Liver (tissue), 9 donors: Measurements from ENCODE around the gene CDC26. TPM values are rescaled to one million over a fixed set of nuclear protein-coding genes. Genes with fewer than 3 reads are reported as not detected.

Source experiments
- DNase-seq: peaks from one replicate; pipeline ENCODE4 v3.0.0-alpha.2; 2017; ENCODE audit warnings: low spot score
- H3K27ac ChIP-seq, 2 donors: one replicate each; pipeline ENCODE4 v1.7.0; 2013; ENCODE audit warnings: inconsistent platforms in 2 of 2, low read length in 2 of 2, control low read depth in 1 of 2, low read depth in 1 of 2, mild to moderate bottlenecking in 1 of 2
- H3K27me3 ChIP-seq, 4 donors: one replicate each; pipeline versions ENCODE4 v1.6.1 to v1.7.0; 2013; ENCODE audit warnings: low read length in 3 of 4, inconsistent platforms in 1 of 4, mild to moderate bottlenecking in 1 of 4, moderate library complexity in 1 of 4; ENCODE audit not compliant: control insufficient read depth in 4 of 4, insufficient read depth in 4 of 4
- H3K36me3 ChIP-seq, 4 donors: one replicate each; pipeline versions ENCODE4 v1.6.1 to v1.7.0; 2013; ENCODE audit warnings: low read length in 3 of 4, mild to moderate bottlenecking in 3 of 4, low read depth in 1 of 4, moderate library complexity in 1 of 4; ENCODE audit not compliant: control insufficient read depth in 4 of 4, insufficient read depth in 3 of 4
- H3K4me1 ChIP-seq, 4 donors: one replicate each; pipeline versions ENCODE4 v1.6.1 to v1.7.0; 2013; ENCODE audit warnings: low read length in 3 of 4, mild to moderate bottlenecking in 3 of 4, moderate library complexity in 1 of 4; ENCODE audit not compliant: control insufficient read depth in 4 of 4, insufficient read depth in 4 of 4
- H3K4me3 ChIP-seq, 3 donors: one replicate each; pipeline versions ENCODE4 v1.6.1 to v1.7.0; 2013; ENCODE audit warnings: low read length in 3 of 3, control low read depth in 1 of 3, low read depth in 1 of 3, mild to moderate bottlenecking in 1 of 3
- H3K9ac ChIP-seq, 2 donors: one replicate each; pipeline ENCODE4 v1.7.0; 2013; ENCODE audit warnings: low read length in 2 of 2, mild to moderate bottlenecking in 2 of 2, moderate library complexity in 2 of 2, control low read depth in 1 of 2, low read depth in 1 of 2
- H3K9me3 ChIP-seq, 4 donors: one replicate each; pipeline versions ENCODE4 v1.6.1 to v1.7.0; 2013; ENCODE audit warnings: low read length in 3 of 4; ENCODE audit not compliant: control insufficient read depth in 4 of 4
- FOXA1 ChIP-seq: IDR thresholded peaks from 2 replicates; pipeline ENCODE4 v1.6.1; 2016; ENCODE audit warnings: antibody characterized with exemption
- FOXA2 ChIP-seq: IDR thresholded peaks from 2 replicates; pipeline ENCODE4 v1.6.1; 2016; ENCODE audit warnings: antibody characterized with exemption
- GABPA ChIP-seq, 2 donors: IDR thresholded peaks in 1 of 2; conservative IDR thresholded peaks in 1 of 2; 2 replicates each; pipeline ENCODE4 v1.6.1; 2016; ENCODE audit warnings: antibody characterized with exemption in 2 of 2, mild to moderate bottlenecking in 1 of 2, moderate library complexity in 1 of 2
- HNF4A ChIP-seq, 2 donors: conservative IDR thresholded peaks; 2 replicates each; pipeline ENCODE4 v1.6.1; 2016; ENCODE audit warnings: antibody characterized with exemption in 2 of 2, mild to moderate bottlenecking in 2 of 2
- HNF4G ChIP-seq: IDR thresholded peaks from 2 replicates; pipeline ENCODE4 v1.6.1; 2016; ENCODE audit warnings: antibody characterized with exemption
- NR2F2 ChIP-seq: IDR thresholded peaks from 2 replicates; pipeline ENCODE4 v1.6.1; 2016; ENCODE audit warnings: antibody characterized with exemption
- RAD21 ChIP-seq, 2 donors: IDR thresholded peaks; 2 replicates each; pipeline ENCODE4 v1.6.1; 2016; ENCODE audit warnings: antibody characterized with exemption in 2 of 2, mild to moderate bottlenecking in 2 of 2
- RXRA ChIP-seq, 2 donors: IDR thresholded peaks; 2 replicates each; pipeline ENCODE4 v1.6.1; 2017 to 2018; ENCODE audit warnings: antibody characterized with exemption in 2 of 2, mild to moderate bottlenecking in 1 of 2
- SP1 ChIP-seq: IDR thresholded peaks from 2 replicates; pipeline ENCODE4 v1.6.1; 2018; ENCODE audit warnings: antibody characterized with exemption, mild to moderate bottlenecking
- TAF1 ChIP-seq: conservative IDR thresholded peaks from 2 replicates; pipeline ENCODE4 v1.6.1; 2016; ENCODE audit warnings: antibody characterized with exemption, mild to moderate bottlenecking
- YY1 ChIP-seq: IDR thresholded peaks from 2 replicates; pipeline ENCODE4 v1.6.1; 2016; ENCODE audit warnings: antibody characterized with exemption, mild to moderate bottlenecking
- WGBS: extraction: QIAGEN DNeasy Blood & Tissue Kit; methylation state at CpG from one replicate; pipeline ENCODE4 v1.1.7; 2013; 5-methylcytosine and 5-hydroxymethylcytosine counted together
- polyA plus RNA-seq, 2 donors: library from polyadenylated mRNA; stranded (reverse) in 1 of 2; unstranded in 1 of 2; fragments of 200-250 nt in 1 of 2; fragments of >200 nt in 1 of 2; fragmentation: Nextera tagmentation in 1 of 2; extraction: Ambion mirVana in 1 of 2; gene quantifications; one replicate each; pipeline versions ENCODE4 v1.2.1 to v1.2.3, GENCODE V29; 2013 to 2015
- total RNA-seq, 2 donors: library from RNA; depleted of rRNA; stranded (reverse); fragments of >200 nt; gene quantifications; one replicate each; pipeline ENCODE4 v1.2.3, GENCODE V29; 2014
- TF ChIP-seq, protein P1 (sequence below): IDR thresholded peaks from 2 replicates; pipeline ENCODE4 v1.6.1; 2016; ENCODE audit warnings: antibody characterized with exemption, mild to moderate bottlenecking
- TF ChIP-seq, protein P2 (sequence below): IDR thresholded peaks from 2 replicates; pipeline ENCODE4 v1.6.1; 2016; ENCODE audit warnings: antibody characterized with exemption
- TF ChIP-seq, protein P3 (sequence below): fragments of 150-350 bp; IDR thresholded peaks from 2 replicates; pipeline ENCODE4 v1.5.1; 2017; ENCODE audit warnings: improper control_type of control experiment, low read depth, low read length; ENCODE audit not compliant: missing input control
- TF ChIP-seq, protein P4 (sequence below): IDR thresholded peaks from 2 replicates; pipeline ENCODE4 v1.6.1; 2016; ENCODE audit warnings: antibody characterized with exemption
- TF ChIP-seq, protein P5 (sequence below): IDR thresholded peaks from 2 replicates; pipeline ENCODE4 v1.6.1; 2016; ENCODE audit warnings: antibody characterized with exemption
- donor health status: healthy.
- donor health status: healthy.
- donor health status: healthy.
- donor health status: healthy.
- donor health status: healthy.

CDC26 gene
- total and polyA plus RNA-seq, 4 donors: 12.5 to 38.9 (median 21.3) TPM

DNA sequence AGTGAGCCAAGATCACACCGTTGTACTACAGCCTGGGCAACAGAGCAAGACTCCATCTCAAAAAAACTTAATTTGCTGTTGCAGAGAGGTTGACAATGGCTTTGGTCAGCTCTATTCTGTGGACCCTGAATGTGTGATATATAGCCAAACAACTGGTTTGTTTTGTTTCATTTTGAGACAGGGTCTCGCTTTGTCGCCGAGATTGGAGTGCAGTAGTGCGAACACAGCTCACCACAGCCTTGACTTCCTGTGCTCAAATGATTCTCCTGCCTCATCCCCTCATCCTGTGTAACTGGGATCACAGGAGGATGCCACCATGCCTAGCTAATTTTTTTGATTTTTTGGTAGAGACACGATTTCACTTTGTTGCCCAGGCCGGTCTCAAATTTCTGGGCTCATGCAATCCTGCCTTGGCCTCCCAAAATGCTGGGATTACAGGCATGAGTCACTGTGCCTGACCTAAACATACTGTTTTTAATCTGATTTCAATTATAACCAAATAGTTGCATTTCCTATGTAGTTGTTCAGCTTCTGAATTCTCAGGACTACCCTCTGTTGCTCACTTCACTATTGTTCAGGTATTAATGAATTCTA lies 18.0 kb upstream of the CDC26 start:
- Histone ChIP-seq H3K9ac (no peak overlapping the region), H3K27ac (no peak overlapping the region), H3K4me3 (no peak overlapping the region), H3K36me3 (peaks cover 14 to 48% (median 42%) of the 10 kb centered on the region in 4 donors), H3K27me3 (no peaks in the 10 kb centered on the region), H3K4me1 (no peaks in the 10 kb centered on the region), H3K9me3 (no peaks in the 10 kb centered on the region)
- 91% methylated on average over 7 of the region's 7 CpGs for WGBS
- no peak for DNase-seq
- TF ChIP-seq, protein P1, sequence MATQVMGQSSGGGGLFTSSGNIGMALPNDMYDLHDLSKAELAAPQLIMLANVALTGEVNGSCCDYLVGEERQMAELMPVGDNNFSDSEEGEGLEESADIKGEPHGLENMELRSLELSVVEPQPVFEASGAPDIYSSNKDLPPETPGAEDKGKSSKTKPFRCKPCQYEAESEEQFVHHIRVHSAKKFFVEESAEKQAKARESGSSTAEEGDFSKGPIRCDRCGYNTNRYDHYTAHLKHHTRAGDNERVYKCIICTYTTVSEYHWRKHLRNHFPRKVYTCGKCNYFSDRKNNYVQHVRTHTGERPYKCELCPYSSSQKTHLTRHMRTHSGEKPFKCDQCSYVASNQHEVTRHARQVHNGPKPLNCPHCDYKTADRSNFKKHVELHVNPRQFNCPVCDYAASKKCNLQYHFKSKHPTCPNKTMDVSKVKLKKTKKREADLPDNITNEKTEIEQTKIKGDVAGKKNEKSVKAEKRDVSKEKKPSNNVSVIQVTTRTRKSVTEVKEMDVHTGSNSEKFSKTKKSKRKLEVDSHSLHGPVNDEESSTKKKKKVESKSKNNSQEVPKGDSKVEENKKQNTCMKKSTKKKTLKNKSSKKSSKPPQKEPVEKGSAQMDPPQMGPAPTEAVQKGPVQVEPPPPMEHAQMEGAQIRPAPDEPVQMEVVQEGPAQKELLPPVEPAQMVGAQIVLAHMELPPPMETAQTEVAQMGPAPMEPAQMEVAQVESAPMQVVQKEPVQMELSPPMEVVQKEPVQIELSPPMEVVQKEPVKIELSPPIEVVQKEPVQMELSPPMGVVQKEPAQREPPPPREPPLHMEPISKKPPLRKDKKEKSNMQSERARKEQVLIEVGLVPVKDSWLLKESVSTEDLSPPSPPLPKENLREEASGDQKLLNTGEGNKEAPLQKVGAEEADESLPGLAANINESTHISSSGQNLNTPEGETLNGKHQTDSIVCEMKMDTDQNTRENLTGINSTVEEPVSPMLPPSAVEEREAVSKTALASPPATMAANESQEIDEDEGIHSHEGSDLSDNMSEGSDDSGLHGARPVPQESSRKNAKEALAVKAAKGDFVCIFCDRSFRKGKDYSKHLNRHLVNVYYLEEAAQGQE: no peak
- TF ChIP-seq FOXA1 (no peak), FOXA2 (no peak), GABPA (IDR thresholded peaks at IDR 0.05 in 1 of 2, conservative IDR thresholded peaks at IDR 0.05 in 1 of 2) (no peak), RAD21 (IDR thresholded peaks at IDR 0.05) (no peak), HNF4G (no peak), RXRA (IDR thresholded peaks at IDR 0.05) (no peak), YY1 (no peak)
- TF ChIP-seq, protein P2, sequence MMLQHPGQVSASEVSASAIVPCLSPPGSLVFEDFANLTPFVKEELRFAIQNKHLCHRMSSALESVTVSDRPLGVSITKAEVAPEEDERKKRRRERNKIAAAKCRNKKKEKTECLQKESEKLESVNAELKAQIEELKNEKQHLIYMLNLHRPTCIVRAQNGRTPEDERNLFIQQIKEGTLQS: no peak
- TF ChIP-seq, protein P3, sequence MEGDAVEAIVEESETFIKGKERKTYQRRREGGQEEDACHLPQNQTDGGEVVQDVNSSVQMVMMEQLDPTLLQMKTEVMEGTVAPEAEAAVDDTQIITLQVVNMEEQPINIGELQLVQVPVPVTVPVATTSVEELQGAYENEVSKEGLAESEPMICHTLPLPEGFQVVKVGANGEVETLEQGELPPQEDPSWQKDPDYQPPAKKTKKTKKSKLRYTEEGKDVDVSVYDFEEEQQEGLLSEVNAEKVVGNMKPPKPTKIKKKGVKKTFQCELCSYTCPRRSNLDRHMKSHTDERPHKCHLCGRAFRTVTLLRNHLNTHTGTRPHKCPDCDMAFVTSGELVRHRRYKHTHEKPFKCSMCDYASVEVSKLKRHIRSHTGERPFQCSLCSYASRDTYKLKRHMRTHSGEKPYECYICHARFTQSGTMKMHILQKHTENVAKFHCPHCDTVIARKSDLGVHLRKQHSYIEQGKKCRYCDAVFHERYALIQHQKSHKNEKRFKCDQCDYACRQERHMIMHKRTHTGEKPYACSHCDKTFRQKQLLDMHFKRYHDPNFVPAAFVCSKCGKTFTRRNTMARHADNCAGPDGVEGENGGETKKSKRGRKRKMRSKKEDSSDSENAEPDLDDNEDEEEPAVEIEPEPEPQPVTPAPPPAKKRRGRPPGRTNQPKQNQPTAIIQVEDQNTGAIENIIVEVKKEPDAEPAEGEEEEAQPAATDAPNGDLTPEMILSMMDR: no peak

DNA sequence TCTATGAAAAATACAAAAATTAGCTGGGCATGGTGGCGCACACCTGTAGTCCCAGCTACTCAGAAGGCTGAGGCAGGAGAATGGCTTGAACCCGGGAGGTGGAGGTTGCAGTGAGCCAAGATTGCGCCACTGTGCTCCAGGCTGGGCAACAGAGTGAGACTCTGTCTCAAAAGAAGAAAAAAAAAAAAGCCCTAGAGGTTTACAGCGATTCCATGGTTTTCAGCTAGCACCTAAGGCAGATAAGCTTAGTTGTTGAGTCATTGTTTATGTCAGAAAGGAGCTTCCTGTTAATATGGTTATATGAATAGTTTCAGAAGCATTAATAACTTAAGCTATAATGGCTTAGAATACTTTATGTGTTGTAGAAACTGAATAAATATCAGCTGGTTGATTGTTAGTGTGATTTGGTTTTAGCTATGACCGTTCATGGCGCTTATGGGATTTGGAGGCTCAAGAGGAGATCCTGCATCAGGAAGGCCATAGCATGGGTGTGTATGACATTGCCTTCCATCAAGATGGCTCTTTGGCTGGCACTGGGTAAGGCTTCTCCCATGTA lies 14.8 kb upstream of the CDC26 start:
- Histone ChIP-seq H3K4me1 (no peaks in the 10 kb centered on the region), H3K9me3 (no peaks in the 10 kb centered on the region), H3K36me3 (peaks cover 18 to 72% (median 67%) of the 10 kb centered on the region in 4 donors), H3K4me3 (no peak overlapping the region), H3K27me3 (no peaks in the 10 kb centered on the region), H3K27ac (no peak overlapping the region), H3K9ac (no peak overlapping the region)
- WGBS: 97% methylated on average over 6 of the region's 6 CpGs
- no peak for DNase-seq
- TF ChIP-seq SP1 (no peak), FOXA1 (no peak), NR2F2 (no peak), TAF1 (no peak), RAD21 (IDR thresholded peaks at IDR 0.05) (no peak), HNF4G (no peak), FOXA2 (no peak), YY1 (no peak), GABPA (IDR thresholded peaks at IDR 0.05 in 1 of 2, conservative IDR thresholded peaks at IDR 0.05 in 1 of 2) (no peak), HNF4A (conservative IDR thresholded peaks at IDR 0.05) (no peak), RXRA (IDR thresholded peaks at IDR 0.05) (no peak)
- TF ChIP-seq, protein P3: no peak
- TF ChIP-seq, protein P4, sequence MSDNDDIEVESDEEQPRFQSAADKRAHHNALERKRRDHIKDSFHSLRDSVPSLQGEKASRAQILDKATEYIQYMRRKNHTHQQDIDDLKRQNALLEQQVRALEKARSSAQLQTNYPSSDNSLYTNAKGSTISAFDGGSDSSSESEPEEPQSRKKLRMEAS: no peak
- TF ChIP-seq, protein P5, sequence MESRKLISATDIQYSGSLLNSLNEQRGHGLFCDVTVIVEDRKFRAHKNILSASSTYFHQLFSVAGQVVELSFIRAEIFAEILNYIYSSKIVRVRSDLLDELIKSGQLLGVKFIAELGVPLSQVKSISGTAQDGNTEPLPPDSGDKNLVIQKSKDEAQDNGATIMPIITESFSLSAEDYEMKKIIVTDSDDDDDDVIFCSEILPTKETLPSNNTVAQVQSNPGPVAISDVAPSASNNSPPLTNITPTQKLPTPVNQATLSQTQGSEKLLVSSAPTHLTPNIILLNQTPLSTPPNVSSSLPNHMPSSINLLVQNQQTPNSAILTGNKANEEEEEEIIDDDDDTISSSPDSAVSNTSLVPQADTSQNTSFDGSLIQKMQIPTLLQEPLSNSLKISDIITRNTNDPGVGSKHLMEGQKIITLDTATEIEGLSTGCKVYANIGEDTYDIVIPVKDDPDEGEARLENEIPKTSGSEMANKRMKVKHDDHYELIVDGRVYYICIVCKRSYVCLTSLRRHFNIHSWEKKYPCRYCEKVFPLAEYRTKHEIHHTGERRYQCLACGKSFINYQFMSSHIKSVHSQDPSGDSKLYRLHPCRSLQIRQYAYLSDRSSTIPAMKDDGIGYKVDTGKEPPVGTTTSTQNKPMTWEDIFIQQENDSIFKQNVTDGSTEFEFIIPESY: no peak
- TF ChIP-seq, protein P1: no peak
